22Rv1 (cell line): ENCODE measurements around the gene BOK.

Experiments used
- CTCF ChIP-seq: fragments of 450-650 bp; IDR thresholded peaks from 2 replicates; pipeline ENCODE4 v1.5.1; 2017; ENCODE audit warnings: mild to moderate bottlenecking
- ZFX ChIP-seq: fragments of 450-650 bp; IDR thresholded peaks from 2 replicates; pipeline ENCODE4 v1.6.1; 2017; ENCODE audit warnings: antibody characterized with exemption, borderline replicate concordance

- TF ChIP-seq CTCF (no peak), ZFX (no peak)
Measured at GRCh38 chr2:241532733-241533601, 25.6 kb upstream of the BOK start.
